Activated CD4-positive, alpha-beta T cell treated with anti-CD3 and anti-CD28 coated beads for 1 hour (primary cell): ENCODE results near the gene CATSPER1.

ENCODE experiments used
- DNase-seq: peaks from one replicate; pipeline ENCODE4 v3.0.0-alpha.2; 2020

Gene CATSPER1

GRCh38 chr11:65967329-65967934 is 58.8 kb downstream of the CATSPER1 start:
- DNase-seq: no peak
